BLaER1 (cell line): ENCODE results near the gene TRMT2B.
"Not testable (repeated sequence)": the region's sequence is repeated elsewhere in the genome, so short reads cannot be mapped to it uniquely, and the experiment has no call there.

Experiments
- H3K27ac ChIP-seq: shearing (Covaris generic); formaldehyde crosslinking; 2 replicates; pipeline ENCODE4 v1.8.1; 2022
- H3K27me3 ChIP-seq: shearing (Covaris generic); formaldehyde crosslinking; 2 replicates; pipeline ENCODE4 v1.8.1; 2022
- H3K36me3 ChIP-seq: shearing (Covaris generic); formaldehyde crosslinking; 2 replicates; pipeline ENCODE4 v1.8.1; 2022
- H3K4me1 ChIP-seq: shearing (Covaris generic); formaldehyde crosslinking; 2 replicates; pipeline ENCODE4 v1.8.1; 2022
- H3K4me2 ChIP-seq: shearing (Covaris generic); formaldehyde crosslinking; 2 replicates; pipeline ENCODE4 v1.8.1; 2022
- H3K4me3 ChIP-seq: shearing (Covaris generic); formaldehyde crosslinking; 2 replicates; pipeline ENCODE4 v1.8.1; 2022
- H3K9ac ChIP-seq: shearing (Covaris generic); formaldehyde crosslinking; 2 replicates; pipeline ENCODE4 v1.8.1; 2022
- H3K9me3 ChIP-seq: shearing (Covaris generic); formaldehyde crosslinking; 2 replicates; pipeline ENCODE4 v1.8.1; 2022
- H4K20me1 ChIP-seq: shearing (Covaris generic); formaldehyde crosslinking; 2 replicates; pipeline ENCODE4 v1.8.1; 2022
- Cebpa-rat ChIP-seq: shearing (Covaris generic); IDR thresholded peaks from 2 replicates; pipeline ENCODE4 v1.8.1; 2022

Gene TRMT2B

GRCh38 chrX:101062176-101062575 lies 10.3 kb upstream of the TRMT2B start:
- Histone ChIP-seq H4K20me1 (no peaks in the 10 kb centered on the region), H3K4me3 (no peak overlapping the region), H3K9ac (no peak overlapping the region), H3K27me3 (no peaks in the 10 kb centered on the region), H3K4me1 (no peaks in the 10 kb centered on the region), H3K9me3 (no peaks in the 10 kb centered on the region), H3K4me2 (no peak overlapping the region), H3K27ac (no peak overlapping the region), H3K36me3 (no peaks in the 10 kb centered on the region)
- no peak for TF ChIP-seq Cebpa-rat

DNA sequence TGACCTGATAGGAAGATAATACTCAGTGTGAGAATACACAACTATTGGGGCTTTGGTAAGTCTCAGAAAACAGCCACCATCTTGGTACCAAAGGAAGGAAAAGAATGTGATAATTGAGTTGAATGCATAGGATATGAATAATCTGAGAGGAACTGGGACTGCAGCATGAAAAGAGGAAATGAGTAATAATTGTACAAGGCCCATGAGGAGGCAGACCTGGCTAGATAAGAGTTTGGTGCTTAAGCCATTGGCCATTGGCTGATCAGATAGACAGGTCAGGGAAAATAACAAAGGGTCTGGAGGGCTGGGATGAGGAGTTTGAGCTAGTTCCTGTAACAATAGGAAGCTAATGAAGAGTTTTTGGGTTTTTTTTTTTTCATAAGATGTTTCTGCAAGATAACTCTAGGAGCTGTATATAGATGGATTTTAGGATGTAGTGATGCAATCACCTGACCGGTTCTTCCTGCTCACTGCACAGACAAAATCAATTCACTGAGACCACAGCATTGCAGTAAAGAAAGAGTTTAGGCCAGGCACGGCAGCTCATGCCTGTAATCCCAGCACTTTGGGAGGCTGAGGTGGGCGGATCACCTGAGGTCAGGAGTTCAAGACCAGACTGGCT lies 5.3 kb upstream of the TRMT2B start:
- H3K4me2 ChIP-seq, result no peak overlapping the region
- H3K27ac ChIP-seq, result no peak overlapping the region
- H4K20me1 ChIP-seq, result no peaks in the 10 kb centered on the region
- no peak overlapping the region for H3K4me3 ChIP-seq
- H3K27me3 ChIP-seq, result no peaks in the 10 kb centered on the region
- H3K4me1 ChIP-seq, result no peaks in the 10 kb centered on the region
- no peak for TF ChIP-seq Cebpa-rat
- H3K9me3 ChIP-seq, result no peaks in the 10 kb centered on the region
- no peak overlapping the region for H3K9ac ChIP-seq
- no peaks in the 10 kb centered on the region for H3K36me3 ChIP-seq

GRCh38 chrX:101056551-101056950 lies 4.6 kb upstream of the TRMT2B start:
- not testable (repeated sequence) for H3K4me3 ChIP-seq, H3K4me1 ChIP-seq, H3K27me3 ChIP-seq, H4K20me1 ChIP-seq, H3K27ac ChIP-seq, H3K4me2 ChIP-seq, H3K9me3 ChIP-seq, H3K36me3 ChIP-seq, H3K9ac ChIP-seq

- peak overlapping the region; percentile 82 for H3K27ac ChIP-seq
- no peaks in the 10 kb centered on the region for H4K20me1 ChIP-seq
- H3K27me3 ChIP-seq, result no peaks in the 10 kb centered on the region
- no peaks in the 10 kb centered on the region for H3K36me3 ChIP-seq
- H3K9ac ChIP-seq, result peak overlapping the region; percentile 78
- H3K4me1 ChIP-seq, result 0 out of 2 replicates have a peak, but pooled peaks cover 6% of the 10 kb centered on the region
- H3K4me3 ChIP-seq, result peak overlapping the region; percentile 69
- TF ChIP-seq Cebpa-rat, result no peak
- H3K4me2 ChIP-seq, result peak overlapping the region; percentile 70
- H3K9me3 ChIP-seq, result no peaks in the 10 kb centered on the region
These were observed 760 bp downstream of the TRMT2B start for GRCh38 chrX:101051153-101051548.

DNA sequence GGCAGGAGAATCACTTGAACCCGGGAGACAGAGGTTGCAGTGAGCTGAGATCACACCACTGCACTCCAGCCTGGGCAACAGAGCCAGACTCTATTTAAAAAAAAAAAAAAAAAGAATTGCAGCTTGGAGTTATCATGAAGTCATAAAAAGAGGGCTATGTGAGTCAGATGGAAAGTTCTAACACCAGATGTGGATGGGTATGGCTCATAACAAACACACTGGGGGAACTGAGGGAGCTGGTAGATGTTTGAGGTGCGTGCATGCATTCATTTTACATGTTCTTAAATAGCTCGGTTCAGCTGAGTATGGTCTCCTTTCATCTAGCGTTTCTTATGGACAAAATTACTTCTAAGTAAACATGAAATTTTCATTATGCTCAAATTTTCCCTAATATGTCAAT lies 11.7 kb downstream of the TRMT2B start:
- Histone ChIP-seq H3K27ac (no peak overlapping the region), H3K4me1 (no peaks in the 10 kb centered on the region), H3K4me2 (no peak overlapping the region), H4K20me1 (no peaks in the 10 kb centered on the region), H3K9me3 (no peaks in the 10 kb centered on the region), H3K27me3 (no peaks in the 10 kb centered on the region), H3K9ac (no peak overlapping the region), H3K4me3 (no peak overlapping the region), H3K36me3 (peaks cover 63% of the 10 kb centered on the region)
- no peak for TF ChIP-seq Cebpa-rat

DNA sequence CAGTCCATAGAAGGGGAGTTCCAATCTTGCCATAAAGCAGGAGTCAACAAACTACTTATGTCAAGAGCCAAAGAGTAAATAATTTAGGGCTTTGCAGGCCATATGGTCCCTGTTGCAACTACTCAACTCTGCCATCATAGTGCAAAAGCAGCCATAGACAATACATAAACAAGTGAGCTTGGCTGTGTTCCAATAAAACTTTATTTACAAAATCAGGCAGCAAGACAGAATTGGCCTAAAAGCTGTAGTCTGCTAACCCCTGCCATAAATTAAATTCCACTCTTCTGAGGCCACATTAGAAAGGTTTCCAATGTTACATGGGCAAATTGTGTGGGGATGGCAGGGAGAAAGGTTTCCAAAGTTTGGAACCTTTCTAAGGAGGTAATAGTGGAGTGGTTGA lies 14.7 kb downstream of the TRMT2B start:
- no peaks in the 10 kb centered on the region for H3K27me3 ChIP-seq
- TF ChIP-seq Cebpa-rat, result no peak
- no peak overlapping the region for H3K4me3 ChIP-seq
- no peaks in the 10 kb centered on the region for H3K4me1 ChIP-seq
- H3K9me3 ChIP-seq, result no peaks in the 10 kb centered on the region
- no peaks in the 10 kb centered on the region for H4K20me1 ChIP-seq
- no peak overlapping the region for H3K27ac ChIP-seq
- H3K4me2 ChIP-seq, result no peak overlapping the region
- no peak overlapping the region for H3K9ac ChIP-seq
- H3K36me3 ChIP-seq, result peaks cover 75% of the 10 kb centered on the region

DNA sequence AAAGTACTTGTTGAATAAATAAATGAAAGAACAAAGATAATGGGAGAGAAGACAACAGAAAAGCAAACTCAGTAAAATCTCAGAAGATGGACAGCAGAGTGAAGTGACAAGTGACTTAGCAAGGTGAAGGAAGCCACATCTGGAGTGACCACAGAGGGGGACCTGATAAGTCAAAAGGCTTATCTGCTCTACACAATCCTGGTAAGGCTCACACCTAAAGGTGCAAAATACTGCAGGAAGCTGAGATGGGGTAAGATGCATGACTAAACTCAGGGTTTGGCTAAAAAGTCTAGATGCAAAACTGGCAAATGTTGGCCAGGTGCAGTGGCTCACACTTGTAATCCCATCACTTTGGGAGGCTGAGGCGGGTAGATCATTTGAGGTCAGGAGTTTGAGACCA lies 22.2 kb downstream of the TRMT2B start:
- Histone ChIP-seq H3K9me3 (no peaks in the 10 kb centered on the region), H4K20me1 (no peaks in the 10 kb centered on the region), H3K9ac (no peak overlapping the region), H3K27ac (no peak overlapping the region), H3K36me3 (peaks cover 65% of the 10 kb centered on the region), H3K4me2 (no peak overlapping the region), H3K27me3 (no peaks in the 10 kb centered on the region), H3K4me3 (no peak overlapping the region), H3K4me1 (no peaks in the 10 kb centered on the region)
- TF ChIP-seq Cebpa-rat, result no peak

- H3K4me2 ChIP-seq, result no peak overlapping the region
- TF ChIP-seq Cebpa-rat, result no peak
- H3K27me3 ChIP-seq, result no peaks in the 10 kb centered on the region
- no peaks in the 10 kb centered on the region for H3K4me1 ChIP-seq
- no peak overlapping the region for H3K27ac ChIP-seq
- H3K4me3 ChIP-seq, result no peak overlapping the region
- H3K9ac ChIP-seq, result no peak overlapping the region
- H4K20me1 ChIP-seq, result no peaks in the 10 kb centered on the region
- H3K36me3 ChIP-seq, result peaks cover 74% of the 10 kb centered on the region
- no peaks in the 10 kb centered on the region for H3K9me3 ChIP-seq
These were observed 23.3 kb downstream of the TRMT2B start for GRCh38 chrX:101028562-101028961.

GRCh38 chrX:101025126-101025525 lies 26.8 kb downstream of the TRMT2B start:
- no peaks in the 10 kb centered on the region for H3K4me1 ChIP-seq
- H3K9ac ChIP-seq, result no peak overlapping the region
- TF ChIP-seq Cebpa-rat, result no peak
- H3K4me2 ChIP-seq, result no peak overlapping the region
- H3K36me3 ChIP-seq, result peaks cover 74% of the 10 kb centered on the region
- H3K4me3 ChIP-seq, result no peak overlapping the region
- no peaks in the 10 kb centered on the region for H3K9me3 ChIP-seq
- no peaks in the 10 kb centered on the region for H4K20me1 ChIP-seq
- no peaks in the 10 kb centered on the region for H3K27me3 ChIP-seq
- H3K27ac ChIP-seq, result no peak overlapping the region

DNA sequence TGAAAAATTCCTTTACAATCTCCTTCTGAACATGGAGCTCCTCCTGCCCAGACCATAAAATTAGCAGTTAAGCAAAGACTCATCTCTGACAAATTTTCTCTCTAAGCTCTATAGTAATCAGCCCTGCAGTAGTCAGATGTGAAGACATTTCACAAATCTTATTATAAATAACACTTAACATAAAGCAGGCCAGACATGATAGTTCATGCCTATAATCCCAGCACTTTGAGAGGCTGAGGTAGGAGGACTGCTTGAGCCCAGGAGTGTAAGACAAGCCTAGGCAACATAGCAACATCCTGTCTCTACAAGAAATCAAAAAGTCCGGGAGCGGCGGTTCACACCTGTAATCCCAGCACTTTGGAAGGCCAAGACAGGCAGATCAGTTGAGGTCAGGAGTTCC lies 29.9 kb downstream of the TRMT2B start:
- no peak for TF ChIP-seq Cebpa-rat
- H3K27ac ChIP-seq, result no peak overlapping the region
- no peak overlapping the region for H3K4me2 ChIP-seq
- no peaks in the 10 kb centered on the region for H3K4me1 ChIP-seq
- no peaks in the 10 kb centered on the region for H4K20me1 ChIP-seq
- H3K36me3 ChIP-seq, result peaks cover 72% of the 10 kb centered on the region
- H3K9me3 ChIP-seq, result no peaks in the 10 kb centered on the region
- H3K27me3 ChIP-seq, result no peaks in the 10 kb centered on the region
- H3K4me3 ChIP-seq, result no peak overlapping the region
- H3K9ac ChIP-seq, result no peak overlapping the region

GRCh38 chrX:101012031-101012430 lies 39.9 kb downstream of the TRMT2B start:
- peaks cover 81% of the 10 kb centered on the region for H3K36me3 ChIP-seq

More at GRCh38 chrX:101012031-101012430, 39.9 kb downstream of the TRMT2B start:
- not testable (repeated sequence) for H3K9me3 ChIP-seq, H3K4me2 ChIP-seq, H3K4me3 ChIP-seq, H3K27ac ChIP-seq, H3K27me3 ChIP-seq, H3K9ac ChIP-seq, H3K4me1 ChIP-seq, H4K20me1 ChIP-seq
